SK-N-SH (cell line): ENCODE data around the gene STK17B. TPM values are rescaled to one million over a fixed set of nuclear protein-coding genes. Genes with fewer than 3 reads are reported as not detected.

Experiments
- CTCF ChIA-PET: fragments of 300-600, 350-600 bp; formaldehyde crosslinking; extraction: SDS; loops from one replicate; lab custom pipeline; 2021; lab: Yijun Ruan, JAX
- POLR2A ChIA-PET: fragments of 350-600 bp; sonication (Branson Sonifier 250); formaldehyde crosslinking; extraction: SDS; loops from one replicate; lab custom pipeline; 2020; ENCODE audit warnings: antibody characterized with exemption, inconsistent platforms; lab: Yijun Ruan, JAX
- DNase-seq: peaks from one replicate; pipeline ENCODE4 v3.0.0; 2012
- H2AFZ ChIP-seq: fragments of 200-600 bp; sonication (generic); 2 replicates; pipeline ENCODE4 v1.8.1; 2016; ENCODE audit warnings: antibody characterized with exemption, mild to moderate bottlenecking, low read depth
- H3F3A ChIP-seq: fragments of 200-600 bp; sonication (generic); replicated peaks from 2 replicates; pipeline ENCODE3; 2016; ENCODE audit warnings: antibody characterized with exemption, mild to moderate bottlenecking; ENCODE audit not compliant: insufficient read depth
- H3K27ac ChIP-seq, 2 experiments: fragments of 200-500 bp in 1 of 2; fragments of 200-600 bp in 1 of 2; sonication (Bioruptor generic) in 1 of 2; sonication (generic), shearing (Covaris generic) in 1 of 2; 2 replicates each; pipeline versions ENCODE4 v1.5.1 to v1.6.1; 2014 to 2016; ENCODE audit warnings: low read depth in 2 of 2, inconsistent platforms in 1 of 2, low read length in 1 of 2, mild to moderate bottlenecking in 1 of 2, mixed read lengths in 1 of 2
- H3K27me3 ChIP-seq: fragments of 200-600 bp; sonication (generic), shearing (Covaris generic); 2 replicates; pipeline ENCODE4 v1.6.1; 2016; ENCODE audit warnings: mixed run types; ENCODE audit not compliant: insufficient read depth
- H3K36me3 ChIP-seq, 2 experiments: fragments of 200-500 bp in 1 of 2; fragments of 200-600 bp in 1 of 2; sonication (Bioruptor generic) in 1 of 2; sonication (generic) in 1 of 2; replicated peaks in 1 of 2; 2 replicates each; pipeline versions ENCODE3 to v1.5.1; 2014 to 2016; ENCODE audit warnings: low read length in 1 of 2, mild to moderate bottlenecking in 1 of 2; ENCODE audit not compliant: insufficient read depth in 2 of 2, control insufficient read depth in 1 of 2
- H3K4me1 ChIP-seq, 2 experiments: fragments of 200-500 bp in 1 of 2; fragments of 200-600 bp in 1 of 2; sonication (Bioruptor generic) in 1 of 2; sonication (generic), shearing (Covaris generic) in 1 of 2; 2 replicates each; pipeline versions ENCODE4 v1.5.1 to v1.6.1; 2014 to 2016; ENCODE audit warnings: low read depth in 1 of 2, low read length in 1 of 2, mixed run types in 1 of 2; ENCODE audit not compliant: insufficient read depth in 2 of 2, control insufficient read depth in 1 of 2
- H3K4me2 ChIP-seq: fragments of 200-600 bp; sonication (generic), shearing (Covaris generic); 2 replicates; pipeline ENCODE4 v1.6.1; 2017; ENCODE audit warnings: mixed run types
- H3K4me3 ChIP-seq, 2 experiments: fragments of 200-500 bp in 1 of 2; fragments of 200-600 bp in 1 of 2; sonication (Bioruptor generic) in 1 of 2; sonication (generic), shearing (Covaris generic) in 1 of 2; 2 replicates each; pipeline versions ENCODE4 v1.5.1 to v1.8.1; 2014 to 2016; ENCODE audit warnings: low read depth in 2 of 2, inconsistent platforms in 1 of 2, low read length in 1 of 2, mild to moderate bottlenecking in 1 of 2, mixed read lengths in 1 of 2, moderate library complexity in 1 of 2
- H3K79me2 ChIP-seq: fragments of 200-600 bp; sonication (generic); 2 replicates; pipeline ENCODE4 v1.8.1; 2017; ENCODE audit warnings: mild to moderate bottlenecking; ENCODE audit not compliant: insufficient read depth
- H3K9ac ChIP-seq: fragments of 200-600 bp; sonication (generic); 2 replicates; pipeline ENCODE4 v1.6.1; 2017; ENCODE audit warnings: mixed run types
- H3K9me2 ChIP-seq: fragments of 200-600 bp; sonication (generic); 2 replicates; pipeline ENCODE4 v1.6.1; 2017; ENCODE audit warnings: mixed run types
- H3K9me3 ChIP-seq: fragments of 200-600 bp; sonication (generic); 2 replicates; pipeline ENCODE4 v1.6.1; 2017; ENCODE audit warnings: mixed run types, mild to moderate bottlenecking, moderate library complexity
- H4K20me1 ChIP-seq: fragments of 200-600 bp; sonication (generic); 2 replicates; pipeline ENCODE4 v1.6.1; 2017; ENCODE audit warnings: mild to moderate bottlenecking, mixed run types; ENCODE audit not compliant: insufficient read depth
- CHD2 ChIP-seq: fragments of 150-350 bp; IDR thresholded peaks from 2 replicates; pipeline ENCODE4 v1.6.1; 2018; ENCODE audit warnings: low read length; ENCODE audit not compliant: partially characterized antibody
- EP300 ChIP-seq, 2 experiments: IDR thresholded peaks; 2 replicates each; pipeline versions ENCODE4 v1.4.0 to v1.6.1; 2012; ENCODE audit warnings: borderline replicate concordance in 1 of 2, low read depth in 1 of 2, low read length in 1 of 2
- EZH2phosphoT487 ChIP-seq: fragments of 200-600 bp; sonication (generic); IDR thresholded peaks from 2 replicates; pipeline ENCODE4 v1.6.1; 2017; ENCODE audit warnings: low read depth, mixed run types, mild to moderate bottlenecking, antibody characterized with exemption, moderate library complexity, borderline replicate concordance
- REST ChIP-seq: IDR thresholded peaks from 2 replicates; pipeline ENCODE4 v1.6.1; 2012; ENCODE audit warnings: mild to moderate bottlenecking, low read depth, low read length, moderate library complexity
- RFX5 ChIP-seq: IDR thresholded peaks from 2 replicates; pipeline ENCODE4 v1.6.1; 2012; ENCODE audit warnings: mild to moderate bottlenecking, improper control_type of control experiment, low read length
- SIN3A ChIP-seq: IDR thresholded peaks from 2 replicates; pipeline ENCODE4 v1.6.1; 2012; ENCODE audit warnings: low read depth, mild to moderate bottlenecking, low read length, moderate library complexity, borderline replicate concordance
- SMC3 ChIP-seq: IDR thresholded peaks from 2 replicates; pipeline ENCODE4 v1.6.1; 2012; ENCODE audit warnings: low read depth, low read length, improper control_type of control experiment
- TCF12 ChIP-seq: IDR thresholded peaks from 2 replicates; pipeline ENCODE4 v1.4.0; 2012
- USF1 ChIP-seq: IDR thresholded peaks from 2 replicates; pipeline ENCODE4 v1.4.0; 2012; ENCODE audit warnings: low read depth, borderline replicate concordance
- YY1 ChIP-seq: IDR thresholded peaks from 2 replicates; pipeline ENCODE4 v1.4.0; 2012; ENCODE audit warnings: low read depth, mild to moderate bottlenecking
- WGBS: methylation state at CpG from one replicate; pipeline ENCODE4 v1.1.6; 2017; ENCODE audit warnings: low lambda C conversion rate; 5-methylcytosine and 5-hydroxymethylcytosine counted together
- polyA plus RNA-seq, 3 experiments: library from polyadenylated mRNA; depleted of rRNA; stranded (reverse); fragments of >200 nt; gene quantifications; 2 replicates each; pipeline ENCODE4 v1.2.3, GENCODE V29; 2012
- TF ChIP-seq, protein P1 (sequence below): fragments of 200-600 bp; sonication (generic); IDR thresholded peaks from 2 replicates; pipeline ENCODE4 v1.6.1; 2017; ENCODE audit warnings: antibody characterized with exemption, mild to moderate bottlenecking, moderate library complexity

STK17B gene
- polyA plus RNA-seq, 1 of the 3 experiments (the other 2 are of a cell fraction), result 5.1 TPM

- TF ChIP-seq SIN3A (no peak), SMC3 (no peak)
Measured at GRCh38 chr2:196108604-196109003, 62.8 kb downstream of the STK17B start (continued).

GRCh38 chr2:196105951-196106350 lies 65.4 kb downstream of the STK17B start:
- H3F3A ChIP-seq, result no peaks in the 10 kb centered on the region
- peak overlapping the region; percentile 9; the same call in 1 of the 2 replicates for H2AFZ ChIP-seq
- H3K9me3 ChIP-seq, result no peaks in the 10 kb centered on the region
- H3K36me3 ChIP-seq, result no peaks in the 10 kb centered on the region
- no peak for TF ChIP-seq REST
- no peak for TF ChIP-seq YY1
- no peak for TF ChIP-seq USF1
- TF ChIP-seq CHD2, result no peak
- no peak for TF ChIP-seq RFX5
- TF ChIP-seq EZH2phosphoT487, result no peak
- TF ChIP-seq EP300 (IDR thresholded peaks at IDR 0.05; ENCODE audit: borderline replicate concordance in 1 of 2, low read depth in 1 of 2, low read length in 1 of 2), result no peak
- TF ChIP-seq TCF12, result no peak
- TF ChIP-seq, protein P1, sequence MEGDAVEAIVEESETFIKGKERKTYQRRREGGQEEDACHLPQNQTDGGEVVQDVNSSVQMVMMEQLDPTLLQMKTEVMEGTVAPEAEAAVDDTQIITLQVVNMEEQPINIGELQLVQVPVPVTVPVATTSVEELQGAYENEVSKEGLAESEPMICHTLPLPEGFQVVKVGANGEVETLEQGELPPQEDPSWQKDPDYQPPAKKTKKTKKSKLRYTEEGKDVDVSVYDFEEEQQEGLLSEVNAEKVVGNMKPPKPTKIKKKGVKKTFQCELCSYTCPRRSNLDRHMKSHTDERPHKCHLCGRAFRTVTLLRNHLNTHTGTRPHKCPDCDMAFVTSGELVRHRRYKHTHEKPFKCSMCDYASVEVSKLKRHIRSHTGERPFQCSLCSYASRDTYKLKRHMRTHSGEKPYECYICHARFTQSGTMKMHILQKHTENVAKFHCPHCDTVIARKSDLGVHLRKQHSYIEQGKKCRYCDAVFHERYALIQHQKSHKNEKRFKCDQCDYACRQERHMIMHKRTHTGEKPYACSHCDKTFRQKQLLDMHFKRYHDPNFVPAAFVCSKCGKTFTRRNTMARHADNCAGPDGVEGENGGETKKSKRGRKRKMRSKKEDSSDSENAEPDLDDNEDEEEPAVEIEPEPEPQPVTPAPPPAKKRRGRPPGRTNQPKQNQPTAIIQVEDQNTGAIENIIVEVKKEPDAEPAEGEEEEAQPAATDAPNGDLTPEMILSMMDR, result no peak
- no peak for TF ChIP-seq SMC3
- H3K27me3 ChIP-seq, result no peaks in the 10 kb centered on the region
- WGBS, result 85% methylated on average over 5 of the region's 5 CpGs
- no peaks in the 10 kb centered on the region for H3K9me2 ChIP-seq
- H3K4me3 ChIP-seq, result no peak overlapping the region
- H3K27ac ChIP-seq, result no peak overlapping the region
- ChIA-PET CTCF (no interaction called here), POLR2A (no interaction called here)
- H3K4me2 ChIP-seq, result no peak overlapping the region
- no peak for DNase-seq
- H3K9ac ChIP-seq, result no peak overlapping the region
- H3K79me2 ChIP-seq, result no peaks in the 10 kb centered on the region
- peaks cover 0 to 6% of the 10 kb centered on the region in 2 experiments; a peak in 1 of 4 replicates for H3K4me1 ChIP-seq
- no peaks in the 10 kb centered on the region for H4K20me1 ChIP-seq
